Adrenal gland (tissue), 5 donors: ENCODE results near the gene ZNF618.

Source experiments
- POLR2A ChIP-seq, 2 donors: fragments of 450-650 bp; IDR thresholded peaks; one replicate each; pipeline ENCODE4 v1.6.1; 2017; ENCODE audit warnings: antibody characterized with exemption in 2 of 2, mild to moderate bottlenecking in 2 of 2, moderate library complexity in 1 of 2
- TF ChIP-seq, protein P1 (sequence below), 6 experiments: fragments of 450-650 bp in 4 of 6; fragments of 200-600 bp in 2 of 6; sonication (generic) in 1 of 6; IDR thresholded peaks; 1 replicate in 5 of 6; 2 replicates in 1 of 6; pipeline versions ENCODE4 v1.5.1 to v1.8.0; 2016 to 2021; ENCODE audit warnings: antibody characterized with exemption in 6 of 6, mild to moderate bottlenecking in 2 of 6, moderate library complexity in 1 of 6
- donor health status: DM: no; HTN: no; CAD: no.

DNA sequence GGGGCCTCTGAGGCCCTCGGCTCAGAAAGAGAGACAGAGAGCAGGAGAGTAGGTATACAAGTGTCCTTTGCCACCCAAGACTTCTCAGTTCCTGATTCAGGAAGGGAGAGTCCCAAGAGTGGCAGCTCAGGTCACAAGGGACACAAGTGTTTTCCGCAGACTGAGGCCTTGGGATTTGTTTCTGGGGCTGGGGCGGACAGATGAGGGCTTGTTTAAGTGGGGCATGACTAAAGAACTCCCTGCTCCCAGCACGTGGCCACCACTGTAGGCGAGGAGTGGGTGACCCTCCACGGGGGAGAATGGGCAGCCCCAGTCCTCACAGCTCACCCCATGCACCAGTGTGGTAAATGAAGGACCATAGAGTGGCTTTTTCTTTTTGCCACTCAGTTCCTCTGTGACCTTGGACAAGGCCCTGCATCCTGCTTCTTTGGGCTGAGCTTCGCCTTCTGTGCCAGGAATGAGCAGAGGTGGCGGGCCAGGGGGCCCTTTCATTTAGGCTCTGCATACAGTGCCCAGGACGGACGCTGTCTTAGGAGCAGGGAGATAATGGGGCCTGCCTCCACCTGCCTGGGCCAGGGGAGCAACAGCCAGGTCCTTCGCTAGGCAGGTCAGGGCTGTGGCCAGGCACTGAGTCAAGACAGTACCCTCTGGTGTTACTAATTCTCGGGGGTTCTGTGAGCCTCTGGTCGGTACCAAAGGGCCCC, 151.2 kb downstream of the ZNF618 start:
- TF ChIP-seq, protein P1, sequence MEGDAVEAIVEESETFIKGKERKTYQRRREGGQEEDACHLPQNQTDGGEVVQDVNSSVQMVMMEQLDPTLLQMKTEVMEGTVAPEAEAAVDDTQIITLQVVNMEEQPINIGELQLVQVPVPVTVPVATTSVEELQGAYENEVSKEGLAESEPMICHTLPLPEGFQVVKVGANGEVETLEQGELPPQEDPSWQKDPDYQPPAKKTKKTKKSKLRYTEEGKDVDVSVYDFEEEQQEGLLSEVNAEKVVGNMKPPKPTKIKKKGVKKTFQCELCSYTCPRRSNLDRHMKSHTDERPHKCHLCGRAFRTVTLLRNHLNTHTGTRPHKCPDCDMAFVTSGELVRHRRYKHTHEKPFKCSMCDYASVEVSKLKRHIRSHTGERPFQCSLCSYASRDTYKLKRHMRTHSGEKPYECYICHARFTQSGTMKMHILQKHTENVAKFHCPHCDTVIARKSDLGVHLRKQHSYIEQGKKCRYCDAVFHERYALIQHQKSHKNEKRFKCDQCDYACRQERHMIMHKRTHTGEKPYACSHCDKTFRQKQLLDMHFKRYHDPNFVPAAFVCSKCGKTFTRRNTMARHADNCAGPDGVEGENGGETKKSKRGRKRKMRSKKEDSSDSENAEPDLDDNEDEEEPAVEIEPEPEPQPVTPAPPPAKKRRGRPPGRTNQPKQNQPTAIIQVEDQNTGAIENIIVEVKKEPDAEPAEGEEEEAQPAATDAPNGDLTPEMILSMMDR (IDR thresholded peaks at IDR 0.05): no peak
- TF ChIP-seq POLR2A (IDR thresholded peaks at IDR 0.05): no peak
